OCI-LY7 (cell line): ENCODE data around the gene CALU. TPM values are rescaled to one million over a fixed set of nuclear protein-coding genes. Genes with fewer than 3 reads are reported as not detected.

ENCODE experiments used
- BruUV-seq: library from RNA; stranded (reverse); fragments of 400-500 nt; replicated peaks from 2 replicates; lab custom pipeline; 2021; lab: Mats Ljungman, UMichigan
- CTCF ChIA-PET: fragments of 300-600 bp; sonication (Branson Sonifier 250); formaldehyde crosslinking; loops from one replicate; lab custom pipeline; 2022; ENCODE audit warnings: antibody characterized with exemption; ENCODE audit not compliant: unreplicated experiment; lab: Charles Lee
- POLR2A ChIA-PET: fragments of 300-600 bp; sonication (Branson Sonifier 250); formaldehyde crosslinking; loops from one replicate; lab custom pipeline; 2022; ENCODE audit warnings: antibody characterized with exemption; lab: Charles Lee
- DNase-seq: peaks from one replicate; pipeline ENCODE4 v3.0.0-alpha.2; 2015; ENCODE audit warnings: low spot score
- H2AFZ ChIP-seq: fragments of 200-600 bp; sonication (generic), shearing (Covaris generic); 2 replicates; pipeline ENCODE4 v1.6.1; 2014; ENCODE audit warnings: mild to moderate bottlenecking, antibody characterized with exemption, low read length, moderate library complexity
- H3K27ac ChIP-seq: fragments of 200-600 bp; sonication (generic); 2 replicates; pipeline ENCODE4 v1.5.1; 2014; ENCODE audit warnings: mixed run types, low read depth, mild to moderate bottlenecking, moderate library complexity, low read length, inconsistent platforms; ENCODE audit not compliant: poor library complexity, severe bottlenecking
- H3K36me3 ChIP-seq: fragments of 200-600 bp; sonication (generic); 2 replicates; pipeline ENCODE4 v1.6.1; 2014; ENCODE audit warnings: mild to moderate bottlenecking, antibody characterized with exemption, low read length, moderate library complexity, mixed read lengths; ENCODE audit not compliant: insufficient read depth
- H3K4me1 ChIP-seq: fragments of 200-600 bp; sonication (generic); 2 replicates; pipeline ENCODE4 v1.5.1; 2014; ENCODE audit warnings: mild to moderate bottlenecking, low read length; ENCODE audit not compliant: insufficient read depth, poor library complexity, severe bottlenecking
- H3K4me2 ChIP-seq: fragments of 200-600 bp; sonication (generic); 2 replicates; pipeline ENCODE4 v1.6.1; 2014; ENCODE audit warnings: mild to moderate bottlenecking, low read length
- H3K4me3 ChIP-seq: fragments of 200-600 bp; sonication (generic); 2 replicates; pipeline ENCODE4 v1.5.1; 2014; ENCODE audit warnings: mild to moderate bottlenecking, low read depth, low read length; ENCODE audit not compliant: poor library complexity, severe bottlenecking
- H3K79me2 ChIP-seq: fragments of 200-600 bp; sonication (generic); 2 replicates; pipeline ENCODE4 v1.6.1; 2016; ENCODE audit warnings: low read depth, mild to moderate bottlenecking, low read length, moderate library complexity, mixed read lengths; ENCODE audit not compliant: insufficient read depth
- H3K9me2 ChIP-seq: fragments of 200-600 bp; sonication (generic); 2 replicates; pipeline ENCODE4 v1.6.1; 2016; ENCODE audit warnings: mild to moderate bottlenecking, low read length, mixed read lengths; ENCODE audit not compliant: insufficient read depth
- H3K9me3 ChIP-seq: fragments of 200-600 bp; sonication (generic); 2 replicates; pipeline ENCODE4 v1.6.1; 2014; ENCODE audit warnings: mild to moderate bottlenecking, mixed run types, low read length, mixed read lengths
- H4K20me1 ChIP-seq: fragments of 200-600 bp; sonication (generic); 2 replicates; pipeline ENCODE4 v1.6.1; 2014; ENCODE audit warnings: mild to moderate bottlenecking, antibody characterized with exemption, low read length, moderate library complexity, mixed read lengths; ENCODE audit not compliant: insufficient read depth
- CTCF ChIP-seq: fragments of 200-600 bp; sonication (generic); conservative IDR thresholded peaks from 2 replicates; pipeline ENCODE4 v1.5.1; 2014; ENCODE audit warnings: mild to moderate bottlenecking, antibody characterized with exemption, low read length, moderate library complexity, mixed read lengths
- EZH2phosphoT487 ChIP-seq: fragments of 200-600 bp; sonication (generic); IDR thresholded peaks from 2 replicates; pipeline ENCODE4 v1.6.1; 2018; ENCODE audit warnings: low read depth, borderline replicate concordance, mild to moderate bottlenecking, mixed run types, antibody characterized with exemption, low read length, moderate library complexity, mixed read lengths
- intact Hi-C: fragments of 100-400 bp; cut with micrococcal nuclease; formaldehyde crosslinking; loops from one replicate; pipeline ENCODE4 v1.10.0; 2022; ENCODE audit not compliant: unreplicated experiment
- total RNA-seq, 2 experiments: library from RNA; depleted of rRNA in 1 of 2; stranded (reverse); fragments of >200 nt in 1 of 2; shearing (Covaris generic) in 1 of 2; gene quantifications; 2 replicates each; pipeline ENCODE4 v1.2.3, GENCODE V29; 2014 to 2022

CALU gene
- total RNA-seq, 2 experiments from 2014 or later: 45.6 to 52.8 TPM

GRCh38 chr7:128812514-128813168 is 73.5 kb downstream of the CALU start:
- no peak overlapping the region for H2AFZ ChIP-seq
- BruUV-seq: no TSS peak
- ChIA-PET POLR2A (interaction anchor here (0.6 kb wide), 1 partner anchor 27 kb away, joined by 3 read pairs; no protein-coding TSS in a partner anchor), CTCF (no interaction called here)
- H3K4me2 ChIP-seq: no peak overlapping the region
- 0 out of 2 replicates have a peak, but pooled peaks cover under 1% of the 10 kb centered on the region for H3K36me3 ChIP-seq
- H3K27ac ChIP-seq: no peak overlapping the region
- H4K20me1 ChIP-seq: no peaks in the 10 kb centered on the region
- no peaks in the 10 kb centered on the region for H3K9me3 ChIP-seq
- H3K4me3 ChIP-seq: no peak overlapping the region
- no peaks in the 10 kb centered on the region for H3K79me2 ChIP-seq
- TF ChIP-seq EZH2phosphoT487: no peak
- no peak for TF ChIP-seq CTCF
- DNase-seq: no peak
- H3K9me2 ChIP-seq: no peaks in the 10 kb centered on the region
- no peaks in the 10 kb centered on the region for H3K4me1 ChIP-seq
- intact Hi-C loops: no loop called here

GRCh38 chr7:128814499-128814898 is 75.3 kb downstream of the CALU start:
- Histone ChIP-seq H3K4me1 (no peaks in the 10 kb centered on the region), H3K4me3 (no peak overlapping the region), H2AFZ (no peak overlapping the region), H4K20me1 (no peaks in the 10 kb centered on the region), H3K4me2 (no peak overlapping the region), H3K27ac (no peak overlapping the region), H3K9me3 (no peaks in the 10 kb centered on the region), H3K9me2 (no peaks in the 10 kb centered on the region), H3K36me3 (no peaks in the 10 kb centered on the region), H3K79me2 (no peaks in the 10 kb centered on the region)
- ChIA-PET POLR2A (no interaction called here), CTCF (no interaction called here)
- TF ChIP-seq CTCF: no peak
- no peak for TF ChIP-seq EZH2phosphoT487
- no peak for DNase-seq
- no TSS peak for BruUV-seq
- intact Hi-C loops: no loop called here

GRCh38 chr7:128815289-128815942 is 76.3 kb downstream of the CALU start:
- CTCF ChIA-PET: no interaction called here

More at GRCh38 chr7:128815289-128815942, 76.3 kb downstream of the CALU start:
- no peak overlapping the region for H3K4me3 ChIP-seq
- no peak for DNase-seq
- intact Hi-C loops: no loop called here
- no peaks in the 10 kb centered on the region for H3K4me1 ChIP-seq
- H3K79me2 ChIP-seq: no peaks in the 10 kb centered on the region
- no TSS peak for BruUV-seq
- TF ChIP-seq CTCF (no peak), EZH2phosphoT487 (no peak)
- H3K9me2 ChIP-seq: no peaks in the 10 kb centered on the region
- H3K36me3 ChIP-seq: no peaks in the 10 kb centered on the region
- H2AFZ ChIP-seq: no peak overlapping the region
- H4K20me1 ChIP-seq: no peaks in the 10 kb centered on the region
- POLR2A ChIA-PET: interaction anchor here (0.5 kb wide), 1 partner anchor 344 kb away, joined by 6 read pairs; no protein-coding TSS in a partner anchor
- H3K27ac ChIP-seq: no peak overlapping the region
- no peak overlapping the region for H3K4me2 ChIP-seq
- no peaks in the 10 kb centered on the region for H3K9me3 ChIP-seq
